CD4-positive, alpha-beta T cell treated with Interleukin-6 at 100 ng/mL for 8 hours (primary cell): ENCODE measurements around the gene BCO2.

Source experiments
- DNase-seq: peaks from one replicate; pipeline ENCODE4 v3.0.0-alpha.2; 2020; ENCODE audit warnings: mixed read lengths, low spot score

BCO2 gene

GRCh38 chr11:112249871-112250610 is 74.7 kb downstream of the BCO2 start:
- DNase-seq = no peak

- no peak for DNase-seq
These were observed 78.4 kb downstream of the BCO2 start for GRCh38 chr11:112253605-112254242.

GRCh38 chr11:112255067-112255720 is 79.9 kb downstream of the BCO2 start:
- DNase-seq = no peak

- DNase-seq = no peak
These were observed 85.2 kb downstream of the BCO2 start, which contains the start of gene PLET1 for GRCh38 chr11:112260490-112260889. PLET1 (minus strand) TSS chr11:112260860; CDS start chr11:112260589, 271 bp downstream.

DNA sequence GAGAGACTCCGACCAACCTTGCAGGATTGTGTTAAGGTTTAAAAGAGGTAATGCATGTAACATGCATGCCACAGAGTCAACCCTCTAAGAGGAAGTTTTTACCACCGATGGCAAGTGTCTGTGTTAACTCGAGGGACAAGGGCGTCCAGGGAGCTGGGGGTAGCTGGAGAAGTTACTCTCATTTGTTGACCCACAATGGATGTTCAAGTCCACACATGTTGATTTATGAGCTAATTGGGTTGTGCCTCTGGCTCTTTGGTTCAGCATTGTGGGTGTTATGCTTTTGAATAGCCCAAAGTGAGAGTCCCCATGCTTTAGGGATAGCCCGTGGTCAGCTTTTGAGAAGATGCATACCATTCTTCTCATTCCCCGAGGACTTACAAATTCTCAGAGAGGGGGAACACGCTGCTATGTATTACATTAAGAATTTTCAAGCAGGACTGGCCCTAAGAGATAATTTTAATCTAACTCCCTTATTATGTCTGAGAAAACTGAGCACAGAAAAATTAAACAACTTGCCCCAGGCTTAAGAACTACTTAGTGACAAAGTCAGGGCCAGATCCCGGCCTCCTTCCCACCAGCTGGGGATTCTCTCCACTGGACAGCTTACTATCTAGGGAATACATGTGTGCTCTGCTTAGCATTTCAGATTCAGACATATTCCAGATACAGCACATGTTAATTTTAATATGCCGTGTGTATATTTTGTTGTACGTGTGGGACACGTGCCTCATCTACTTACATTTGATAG is 90.5 kb downstream of the BCO2 start:
- no peak for DNase-seq

GRCh38 chr11:112266410-112266778 is 91.1 kb downstream of the BCO2 start:
- no peak for DNase-seq

- no peak for DNase-seq
These were observed 91.9 kb downstream of the BCO2 start for GRCh38 chr11:112267188-112267591.

DNA sequence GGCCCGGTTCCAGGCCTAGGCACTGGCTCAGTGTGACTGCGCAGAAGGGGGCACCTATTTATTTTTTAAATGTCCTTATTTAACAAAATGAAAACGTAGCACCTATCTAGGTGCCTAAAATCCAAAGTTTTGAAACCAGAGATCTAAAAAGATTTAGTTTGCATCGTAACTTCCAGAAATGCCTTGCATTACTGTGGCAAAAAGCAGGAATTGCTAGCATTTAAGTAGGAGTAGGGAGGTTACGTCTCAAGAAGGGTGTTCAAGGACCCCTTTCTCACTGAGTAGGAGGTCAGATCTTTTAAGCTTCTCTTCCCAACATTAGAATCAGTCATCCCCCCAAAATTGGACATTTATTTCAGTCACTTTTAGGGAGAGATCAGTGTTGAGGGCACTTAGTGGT is 93.1 kb downstream of the BCO2 start:
- DNase-seq = no peak
